H9 (cell line): ENCODE measurements around the gene RFX1. TPM values are rescaled to one million over a fixed set of nuclear protein-coding genes. Genes with fewer than 3 reads are reported as not detected.

Experiments
- DNase-seq: peaks from one replicate; pipeline ENCODE4 v3.0.0-alpha.2; 2017
- H2AFZ ChIP-seq: one replicate; pipeline ENCODE4 v1.6.1; 2013; ENCODE audit warnings: mild to moderate bottlenecking, low read length, control low read depth, moderate library complexity
- H2AK5ac ChIP-seq: 2 replicates; pipeline ENCODE4 v1.6.1; 2013; ENCODE audit warnings: low read length, control low read depth, mixed read lengths; ENCODE audit not compliant: insufficient read length
- H2BK120ac ChIP-seq: one replicate; pipeline ENCODE4 v1.6.1; 2013; ENCODE audit warnings: low read depth, mild to moderate bottlenecking, low read length, control low read depth, inconsistent platforms; ENCODE audit not compliant: poor library complexity, severe bottlenecking
- H2BK12ac ChIP-seq: 2 replicates; pipeline ENCODE4 v1.6.1; 2013; ENCODE audit warnings: low read length, control low read depth, mixed read lengths, low read depth; ENCODE audit not compliant: insufficient read length
- H2BK15ac ChIP-seq: 2 replicates; pipeline ENCODE4 v1.6.1; 2013; ENCODE audit warnings: low read depth, low read length, control low read depth
- H2BK20ac ChIP-seq: one replicate; pipeline ENCODE4 v1.6.1; 2013; ENCODE audit warnings: low read depth, mild to moderate bottlenecking, low read length, control low read depth, inconsistent platforms; ENCODE audit not compliant: poor library complexity, severe bottlenecking
- H2BK5ac ChIP-seq: 2 replicates; pipeline ENCODE4 v1.6.1; 2013; ENCODE audit warnings: low read length, control low read depth, mixed read lengths; ENCODE audit not compliant: insufficient read length
- H3K14ac ChIP-seq: 2 replicates; pipeline ENCODE4 v1.6.1; 2013; ENCODE audit warnings: low read length, control low read depth; ENCODE audit not compliant: insufficient read depth
- H3K18ac ChIP-seq: 2 replicates; pipeline ENCODE4 v1.6.1; 2013; ENCODE audit warnings: low read depth, mild to moderate bottlenecking, mixed read lengths, low read length, control low read depth; ENCODE audit not compliant: insufficient read length
- H3K23ac ChIP-seq: 2 replicates; pipeline ENCODE4 v1.6.1; 2013; ENCODE audit warnings: low read length, control low read depth, mixed read lengths, low read depth; ENCODE audit not compliant: insufficient read length
- H3K23me2 ChIP-seq: 2 replicates; pipeline ENCODE4 v1.6.1; 2013; ENCODE audit warnings: low read depth, mild to moderate bottlenecking, mixed read lengths, low read length, control low read depth; ENCODE audit not compliant: insufficient read length, poor library complexity, severe bottlenecking
- H3K27ac ChIP-seq: 2 replicates; pipeline ENCODE4 v1.5.1; 2013; ENCODE audit warnings: low read length, control low read depth, mixed read lengths, low read depth; ENCODE audit not compliant: insufficient read length
- H3K27me3 ChIP-seq: 2 replicates; pipeline ENCODE4 v1.6.1; 2013; ENCODE audit warnings: low read length, control low read depth, inconsistent platforms; ENCODE audit not compliant: insufficient read depth
- H3K4ac ChIP-seq: 2 replicates; pipeline ENCODE4 v1.6.1; 2013; ENCODE audit warnings: low read depth, mild to moderate bottlenecking, control low read depth, inconsistent platforms, low read length, moderate library complexity
- H3K4me1 ChIP-seq: 2 replicates; pipeline ENCODE4 v1.6.1; 2013; ENCODE audit warnings: low read length, control low read depth, inconsistent platforms; ENCODE audit not compliant: insufficient read depth
- H3K4me2 ChIP-seq: 2 replicates; pipeline ENCODE4 v1.6.1; 2013; ENCODE audit warnings: low read length, control low read depth, mixed read lengths; ENCODE audit not compliant: insufficient read length, insufficient read depth
- H3K56ac ChIP-seq: 2 replicates; pipeline ENCODE4 v1.6.1; 2013; ENCODE audit warnings: low read depth, mild to moderate bottlenecking, mixed read lengths, low read length, control low read depth; ENCODE audit not compliant: insufficient read length
- H3K79me1 ChIP-seq: 2 replicates; pipeline ENCODE4 v1.6.1; 2013; ENCODE audit warnings: low read depth, mild to moderate bottlenecking, moderate library complexity, low read length, control low read depth, inconsistent platforms; ENCODE audit not compliant: insufficient read depth, poor library complexity, severe bottlenecking
- H3K79me2 ChIP-seq: 2 replicates; pipeline ENCODE4 v1.6.1; 2013; ENCODE audit warnings: low read length, control low read depth, inconsistent platforms; ENCODE audit not compliant: insufficient read depth
- H3K9ac ChIP-seq: 2 replicates; pipeline ENCODE4 v1.6.1; 2013; ENCODE audit warnings: low read length, control low read depth, mixed read lengths; ENCODE audit not compliant: insufficient read length; ENCODE audit errors: extremely low read depth
- H3K9me3 ChIP-seq: one replicate; pipeline ENCODE4 v1.6.1; 2013; ENCODE audit warnings: low read depth, low read length, inconsistent platforms; ENCODE audit not compliant: control insufficient read depth
- H3T11ph ChIP-seq: one replicate; pipeline ENCODE4 v1.6.1; 2013; ENCODE audit warnings: mild to moderate bottlenecking, low read length, control low read depth, inconsistent platforms
- H4K20me1 ChIP-seq: one replicate; pipeline ENCODE4 v1.6.1; 2013; ENCODE audit not compliant: control insufficient read depth, insufficient read length, insufficient read depth
- H4K5ac ChIP-seq: 2 replicates; pipeline ENCODE4 v1.6.1; 2013; ENCODE audit warnings: low read depth, mild to moderate bottlenecking, mixed read lengths, low read length, control low read depth; ENCODE audit not compliant: insufficient read length
- H4K8ac ChIP-seq: replicated peaks from 2 replicates; pipeline ENCODE4 v1.6.1; 2013; ENCODE audit warnings: low read length, control low read depth, mixed read lengths, low read depth; ENCODE audit not compliant: insufficient read length
- H4K91ac ChIP-seq: 2 replicates; pipeline ENCODE4 v1.6.1; 2013; ENCODE audit warnings: low read depth, mild to moderate bottlenecking, moderate library complexity, mixed read lengths, low read length, control low read depth; ENCODE audit not compliant: insufficient read length
- H3K27ac Mint-ChIP-seq, 3 experiments: 2 replicates in 2 of 3; 3 replicates in 1 of 3; pipeline ENCODE4 v1.8.0; 2020 to 2021; ENCODE audit warnings: mixed read lengths in 3 of 3, mild to moderate bottlenecking in 1 of 3, moderate library complexity in 1 of 3
- H3K27me3 Mint-ChIP-seq: 2 replicates; pipeline ENCODE4 v1.8.0; 2021; ENCODE audit warnings: low read depth, mild to moderate bottlenecking, moderate library complexity, mixed read lengths
- H3K36me3 Mint-ChIP-seq, 3 experiments: 2 replicates in 2 of 3; 3 replicates in 1 of 3; pipeline ENCODE4 v1.8.0; 2020 to 2021; ENCODE audit warnings: low read depth in 3 of 3, mixed read lengths in 3 of 3; ENCODE audit not compliant: insufficient read depth in 1 of 3
- H3K4me1 Mint-ChIP-seq, 2 experiments: 2 replicates each; pipeline ENCODE4 v1.8.0; 2020; ENCODE audit warnings: mixed read lengths in 2 of 2
- H3K4me3 Mint-ChIP-seq, 2 experiments: 2 replicates in 1 of 2; 3 replicates in 1 of 2; pipeline ENCODE4 v1.8.0; 2020 to 2021; ENCODE audit warnings: mild to moderate bottlenecking in 2 of 2, mixed read lengths in 2 of 2, moderate library complexity in 1 of 2
- H3K9me3 Mint-ChIP-seq, 2 experiments: 2 replicates in 1 of 2; 3 replicates in 1 of 2; pipeline ENCODE4 v1.8.0; 2020; ENCODE audit warnings: mild to moderate bottlenecking in 2 of 2, mixed read lengths in 2 of 2, moderate library complexity in 1 of 2
- WGBS: extraction: QIAGEN DNeasy Blood & Tissue Kit; methylation state at CpG from one replicate; pipeline ENCODE4 v1.1.7; 2013; ENCODE audit warnings: missing lambda C conversion rate, low lambda C conversion rate, mixed read lengths; ENCODE audit not compliant: insufficient read length; ENCODE audit errors: extremely low coverage; 5-methylcytosine and 5-hydroxymethylcytosine counted together
- total RNA-seq: library from RNA; stranded (reverse); gene quantifications from 2 replicates; pipeline ENCODE4 v1.2.1, GENCODE V29; 2021
- TF ChIP-seq, protein P1 (sequence below): fragments of 200-600 bp; sonication (generic); conservative IDR thresholded peaks from 3 replicates; pipeline ENCODE4 v1.8.0; 2021; ENCODE audit warnings: antibody characterized with exemption, mild to moderate bottlenecking

RFX1 gene
- total RNA-seq, 1 experiment from 2014 or later, result 21.4 TPM

GRCh38 chr19:13954185-13954584 lies 51.9 kb downstream of the RFX1 start:
- peaks cover 9 to 12% of the 10 kb centered on the region in 2 experiments for H3K4me1 Mint-ChIP-seq
- Histone ChIP-seq H2BK15ac (no peak overlapping the region), H2AK5ac (no peak overlapping the region), H4K91ac (no peak overlapping the region), H4K8ac (no peak overlapping the region), H3K79me1 (peaks cover 8% of the 10 kb centered on the region), H3T11ph (no peak overlapping the region), H3K9me3 (no peaks in the 10 kb centered on the region), H3K4me1 (no peaks in the 10 kb centered on the region), H3K27ac (no peak overlapping the region), H2BK5ac (no peak overlapping the region), H3K4ac (no peak overlapping the region), H3K23ac (no peak overlapping the region), H3K27me3 (no peaks in the 10 kb centered on the region), H2AFZ (no peak overlapping the region), H3K9ac (no peak overlapping the region), H3K14ac (no peak overlapping the region), H4K20me1 (no peaks in the 10 kb centered on the region), H3K56ac (no peak overlapping the region), H4K5ac (no peak overlapping the region), H2BK120ac (no peak overlapping the region), H3K4me2 (no peak overlapping the region), H2BK12ac (no peak overlapping the region), H3K18ac (no peak overlapping the region), H3K23me2 (peaks cover 11% of the 10 kb centered on the region), H2BK20ac (no peak overlapping the region), H3K79me2 (peaks cover 6% of the 10 kb centered on the region; the same call in 1 of the 2 replicates)
- peaks cover 11 to 42% (median 41%) of the 10 kb centered on the region in 3 experiments; a peak in 5 of 7 replicates for H3K36me3 Mint-ChIP-seq
- no peaks in the 10 kb centered on the region for H3K9me3 Mint-ChIP-seq
- TF ChIP-seq, protein P1, sequence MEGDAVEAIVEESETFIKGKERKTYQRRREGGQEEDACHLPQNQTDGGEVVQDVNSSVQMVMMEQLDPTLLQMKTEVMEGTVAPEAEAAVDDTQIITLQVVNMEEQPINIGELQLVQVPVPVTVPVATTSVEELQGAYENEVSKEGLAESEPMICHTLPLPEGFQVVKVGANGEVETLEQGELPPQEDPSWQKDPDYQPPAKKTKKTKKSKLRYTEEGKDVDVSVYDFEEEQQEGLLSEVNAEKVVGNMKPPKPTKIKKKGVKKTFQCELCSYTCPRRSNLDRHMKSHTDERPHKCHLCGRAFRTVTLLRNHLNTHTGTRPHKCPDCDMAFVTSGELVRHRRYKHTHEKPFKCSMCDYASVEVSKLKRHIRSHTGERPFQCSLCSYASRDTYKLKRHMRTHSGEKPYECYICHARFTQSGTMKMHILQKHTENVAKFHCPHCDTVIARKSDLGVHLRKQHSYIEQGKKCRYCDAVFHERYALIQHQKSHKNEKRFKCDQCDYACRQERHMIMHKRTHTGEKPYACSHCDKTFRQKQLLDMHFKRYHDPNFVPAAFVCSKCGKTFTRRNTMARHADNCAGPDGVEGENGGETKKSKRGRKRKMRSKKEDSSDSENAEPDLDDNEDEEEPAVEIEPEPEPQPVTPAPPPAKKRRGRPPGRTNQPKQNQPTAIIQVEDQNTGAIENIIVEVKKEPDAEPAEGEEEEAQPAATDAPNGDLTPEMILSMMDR, result no peak
- peak overlapping the region; percentile 86 to 92; a peak in 3 of 5 replicates for H3K4me3 Mint-ChIP-seq
- no peak for DNase-seq
- no peak overlapping the region for H3K27ac Mint-ChIP-seq
- WGBS, result no CpG with 5 or more reads among the region's 15 CpGs
- peaks cover 2% of the 10 kb centered on the region; the same call in 1 of the 2 replicates for H3K27me3 Mint-ChIP-seq
